HG02763 (cell line): ENCODE results near the gene MASTL.

Experiments used
- ATAC-seq: cut with Tn5 transposase; IDR thresholded peaks from one replicate; pipeline ENCODE4 v1.9.1; 2021; ENCODE audit warnings: mild to moderate bottlenecking, moderate library complexity; ENCODE audit not compliant: unreplicated experiment

MASTL gene

DNA sequence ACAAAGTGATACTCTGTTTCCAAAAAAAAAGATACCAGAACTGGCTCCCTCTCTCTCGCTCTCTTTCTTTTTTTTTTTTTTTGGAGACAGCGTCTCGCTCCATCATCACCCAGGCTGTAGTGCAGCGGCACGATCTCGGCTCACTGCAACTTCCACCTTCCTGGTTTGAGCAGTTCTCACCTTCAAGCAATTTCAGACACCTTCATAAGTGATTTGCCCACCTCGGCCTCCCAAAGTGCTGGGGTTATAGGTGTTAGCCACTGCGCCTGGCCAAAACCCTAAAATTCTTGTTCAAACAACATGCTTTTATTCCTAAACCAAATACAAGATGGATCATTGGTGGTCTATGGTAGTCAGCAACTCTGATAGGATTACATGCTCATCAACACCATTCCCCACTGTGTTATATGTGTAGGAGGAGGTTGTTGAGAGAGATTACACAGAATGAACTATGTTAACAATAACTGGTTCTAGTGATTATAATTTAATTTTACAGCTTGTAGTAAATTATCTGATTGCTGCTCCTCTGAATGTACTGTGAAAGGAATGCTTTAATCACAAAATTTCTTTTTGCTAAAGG, 69.9 kb downstream of the MASTL start:
- no peak for ATAC-seq

DNA sequence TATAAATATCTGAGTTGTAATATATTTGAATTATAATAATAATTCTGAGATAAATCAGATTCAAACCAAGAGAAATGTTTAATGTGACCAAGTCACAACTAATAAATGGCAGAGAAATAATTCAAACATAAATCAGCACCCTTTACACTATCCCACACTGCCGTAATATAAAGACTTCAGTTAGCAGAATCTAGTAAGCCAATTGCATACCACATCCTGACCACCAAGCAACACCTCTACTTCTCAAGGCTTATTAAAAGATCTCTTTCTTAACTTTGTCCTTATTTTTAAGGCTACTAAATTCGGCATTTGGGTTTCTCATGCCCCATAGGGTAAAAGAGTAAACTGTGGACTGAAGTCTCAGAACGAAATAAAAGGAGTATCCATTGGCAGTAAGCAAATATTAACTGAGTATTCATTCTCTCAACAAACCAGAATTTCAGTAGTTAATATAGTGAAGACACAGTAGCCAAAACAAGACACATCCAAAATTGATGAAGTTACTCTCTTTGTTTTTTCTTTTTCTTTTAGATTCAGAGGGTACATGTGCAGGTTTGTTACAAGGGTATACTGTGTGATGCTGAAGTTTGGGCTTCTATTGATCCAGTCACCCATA, 70.6 kb downstream of the MASTL start:
- no peak for ATAC-seq

DNA sequence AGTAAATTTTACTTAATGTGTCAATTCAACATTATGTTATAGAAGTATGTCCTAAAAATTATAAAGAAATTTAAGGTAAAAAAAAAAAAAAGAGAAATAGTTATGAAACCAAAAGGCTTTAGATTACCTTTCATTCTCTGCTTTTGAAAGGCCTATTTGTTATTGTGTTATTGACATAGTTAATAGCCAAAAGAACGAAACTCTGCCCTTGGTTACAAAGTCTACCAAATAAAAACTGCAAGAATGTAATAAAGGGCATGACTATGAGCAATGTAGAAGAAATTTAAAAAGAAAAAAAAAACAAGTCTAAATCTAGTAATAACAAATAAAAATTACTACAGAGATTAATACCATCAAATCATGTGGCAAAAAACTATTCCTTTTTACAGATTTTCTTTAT, 74.9 kb downstream of the MASTL start:
- ATAC-seq, result no peak

DNA sequence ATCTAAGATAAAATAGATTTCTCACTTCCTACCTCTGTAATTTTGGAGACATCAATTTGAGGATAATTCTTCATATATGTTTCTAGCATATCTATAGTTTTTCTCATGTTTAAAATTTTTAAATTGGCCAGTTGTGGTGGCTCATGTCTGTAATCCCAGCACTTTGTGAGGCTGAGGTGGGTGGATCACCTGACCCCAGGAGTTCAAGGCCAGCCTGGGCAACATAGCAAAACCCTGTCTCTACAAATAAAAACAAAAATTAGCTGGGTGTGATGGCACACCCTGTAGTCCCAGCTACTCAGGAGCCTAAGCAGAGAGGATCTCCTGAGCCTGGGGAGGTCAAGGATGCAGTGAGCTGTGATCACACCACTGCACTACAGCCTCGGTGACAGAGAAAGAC, 80.6 kb downstream of the MASTL start:
- ATAC-seq, result no peak
